LNCAP (cell line): ENCODE results near the gene VGLL4.

Experiments
- TF ChIP-seq, protein P1 (sequence below): fragments of 450-650 bp; IDR thresholded peaks from 2 replicates; pipeline ENCODE4 v1.5.1; 2017; ENCODE audit warnings: mild to moderate bottlenecking

Gene VGLL4

DNA sequence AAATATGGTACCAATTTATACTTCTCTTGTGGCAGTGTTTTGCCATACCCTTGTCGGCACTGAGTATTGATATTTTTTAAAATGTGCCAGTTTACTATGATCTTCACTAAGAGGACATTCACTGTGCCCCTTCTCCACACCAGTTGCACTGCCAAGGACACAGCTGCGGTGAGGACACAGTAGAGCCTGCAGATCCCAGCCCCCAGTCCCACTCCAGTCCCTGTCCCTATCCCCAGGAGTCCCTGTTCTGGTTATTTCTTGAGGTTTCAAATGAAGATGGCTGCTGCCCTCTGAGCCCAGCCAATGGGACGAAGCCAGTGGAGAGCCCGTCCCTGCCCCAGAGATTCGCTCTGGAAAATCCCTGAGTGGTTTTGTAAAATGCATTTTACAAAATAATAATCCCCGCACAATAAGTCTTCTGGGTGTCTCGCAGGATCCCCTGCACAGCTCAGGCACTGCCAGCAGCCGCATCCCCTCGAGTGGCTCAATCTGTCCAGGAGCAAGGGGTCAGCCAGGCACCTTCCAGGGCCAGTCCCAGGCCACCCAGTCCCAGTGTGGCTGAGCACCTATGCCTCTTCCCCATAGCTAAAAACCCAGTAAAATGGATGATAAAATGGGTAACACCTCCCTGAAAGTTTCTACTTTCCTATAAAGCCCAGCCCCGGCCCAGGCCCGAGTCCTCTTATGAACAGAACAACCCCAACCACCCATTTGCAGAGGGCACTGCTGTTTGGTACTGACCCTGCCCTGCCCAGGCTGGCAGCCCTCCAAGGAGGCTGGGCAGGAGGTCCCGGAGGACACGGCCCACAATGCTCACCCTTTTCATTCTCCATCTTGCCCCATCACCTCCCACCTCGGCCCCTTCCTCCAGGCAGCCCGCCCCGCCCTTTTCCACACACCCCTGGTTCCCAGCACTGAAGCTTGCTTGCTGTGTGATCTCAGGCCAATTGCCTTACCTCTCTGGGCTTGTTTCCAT is 91.1 kb downstream of the VGLL4 start:
- TF ChIP-seq, protein P1, sequence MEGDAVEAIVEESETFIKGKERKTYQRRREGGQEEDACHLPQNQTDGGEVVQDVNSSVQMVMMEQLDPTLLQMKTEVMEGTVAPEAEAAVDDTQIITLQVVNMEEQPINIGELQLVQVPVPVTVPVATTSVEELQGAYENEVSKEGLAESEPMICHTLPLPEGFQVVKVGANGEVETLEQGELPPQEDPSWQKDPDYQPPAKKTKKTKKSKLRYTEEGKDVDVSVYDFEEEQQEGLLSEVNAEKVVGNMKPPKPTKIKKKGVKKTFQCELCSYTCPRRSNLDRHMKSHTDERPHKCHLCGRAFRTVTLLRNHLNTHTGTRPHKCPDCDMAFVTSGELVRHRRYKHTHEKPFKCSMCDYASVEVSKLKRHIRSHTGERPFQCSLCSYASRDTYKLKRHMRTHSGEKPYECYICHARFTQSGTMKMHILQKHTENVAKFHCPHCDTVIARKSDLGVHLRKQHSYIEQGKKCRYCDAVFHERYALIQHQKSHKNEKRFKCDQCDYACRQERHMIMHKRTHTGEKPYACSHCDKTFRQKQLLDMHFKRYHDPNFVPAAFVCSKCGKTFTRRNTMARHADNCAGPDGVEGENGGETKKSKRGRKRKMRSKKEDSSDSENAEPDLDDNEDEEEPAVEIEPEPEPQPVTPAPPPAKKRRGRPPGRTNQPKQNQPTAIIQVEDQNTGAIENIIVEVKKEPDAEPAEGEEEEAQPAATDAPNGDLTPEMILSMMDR, result no peak

DNA sequence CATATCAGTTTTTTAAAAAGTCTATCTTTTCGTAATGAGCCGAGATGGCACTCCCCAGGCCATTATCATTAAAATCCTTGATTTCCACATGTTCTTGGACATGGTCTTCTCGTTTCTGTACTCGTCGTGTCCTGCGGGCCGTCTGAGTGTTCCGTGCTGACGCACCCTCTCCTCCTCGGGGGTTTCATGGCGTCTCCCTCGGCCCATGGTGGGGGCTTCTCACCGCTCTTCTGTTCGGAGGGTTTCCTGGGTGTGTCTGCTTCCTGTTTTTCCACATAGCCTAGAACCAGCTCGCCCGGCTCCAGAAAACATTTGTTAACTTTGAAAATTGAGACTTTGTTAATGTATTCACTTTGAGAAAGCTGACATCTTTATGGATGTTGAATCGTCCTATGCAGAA is 92.7 kb downstream of the VGLL4 start:
- TF ChIP-seq, protein P1, result no peak

DNA sequence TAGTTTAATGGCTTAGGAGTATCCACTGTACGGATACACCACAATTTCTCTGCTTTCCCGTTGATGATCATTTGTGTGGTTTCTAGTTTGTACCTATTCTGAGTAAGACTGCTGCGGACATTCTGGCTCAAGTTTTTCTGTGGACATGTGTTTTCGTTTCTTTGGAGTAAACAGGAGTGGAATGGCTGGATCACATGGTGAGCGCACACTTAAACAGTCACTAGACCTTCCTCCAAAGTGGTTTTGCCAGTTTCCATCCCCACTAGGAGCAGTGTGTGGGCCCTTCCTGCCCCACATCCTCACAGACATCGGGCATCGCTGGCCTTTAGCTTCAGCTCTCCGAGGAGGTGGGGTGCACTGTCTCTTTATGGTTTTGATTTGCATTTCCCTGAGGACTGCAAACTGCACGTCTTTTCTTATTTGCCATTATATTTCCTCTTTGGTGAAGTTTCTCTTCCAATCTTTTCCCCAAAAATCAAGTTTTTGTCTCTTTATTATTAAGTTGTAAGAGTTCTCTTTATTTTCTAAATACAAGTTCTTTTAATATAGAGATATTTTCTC is 94.1 kb downstream of the VGLL4 start:
- TF ChIP-seq, protein P1, result no peak

DNA sequence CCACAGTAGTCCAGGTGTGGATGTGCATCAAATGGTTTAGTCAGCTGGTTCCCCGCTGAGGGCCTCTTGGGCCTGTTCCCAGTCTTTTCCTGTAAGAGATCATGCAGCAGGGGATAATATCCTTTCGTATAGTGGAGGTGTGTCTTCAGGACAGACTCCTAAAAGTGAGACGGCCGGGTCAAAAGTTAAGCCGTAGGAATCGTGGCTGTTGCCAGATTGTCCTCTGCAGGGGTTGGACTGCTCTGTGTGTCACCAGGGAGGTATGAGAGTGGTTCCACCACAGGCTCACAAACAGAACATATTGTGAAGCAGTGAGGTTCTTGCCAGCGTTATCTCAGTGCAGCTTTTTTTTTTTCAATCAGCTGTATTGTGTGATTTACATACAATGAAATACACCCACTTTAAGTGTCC is 95.0 kb downstream of the VGLL4 start:
- TF ChIP-seq, protein P1, result no peak

DNA sequence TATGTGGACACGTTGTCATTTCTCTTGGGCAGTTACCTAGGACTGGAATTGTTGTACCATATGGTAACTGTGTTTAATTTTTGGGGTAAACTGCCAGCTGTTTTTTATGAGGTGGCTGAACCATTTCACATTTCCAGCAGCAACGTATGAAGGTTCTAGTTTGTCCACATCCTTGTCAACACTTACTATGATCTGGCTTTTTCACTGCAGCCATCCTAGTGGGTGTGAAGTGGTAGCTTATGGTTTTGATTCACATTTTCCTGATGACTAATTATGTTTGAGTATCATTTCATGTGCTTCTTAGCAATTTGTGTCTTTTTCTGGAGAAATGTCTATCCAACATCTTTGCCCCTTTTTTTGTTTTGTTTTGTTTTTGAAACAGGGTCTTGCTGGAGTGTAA is 96.2 kb downstream of the VGLL4 start:
- TF ChIP-seq, protein P1, result no peak

DNA sequence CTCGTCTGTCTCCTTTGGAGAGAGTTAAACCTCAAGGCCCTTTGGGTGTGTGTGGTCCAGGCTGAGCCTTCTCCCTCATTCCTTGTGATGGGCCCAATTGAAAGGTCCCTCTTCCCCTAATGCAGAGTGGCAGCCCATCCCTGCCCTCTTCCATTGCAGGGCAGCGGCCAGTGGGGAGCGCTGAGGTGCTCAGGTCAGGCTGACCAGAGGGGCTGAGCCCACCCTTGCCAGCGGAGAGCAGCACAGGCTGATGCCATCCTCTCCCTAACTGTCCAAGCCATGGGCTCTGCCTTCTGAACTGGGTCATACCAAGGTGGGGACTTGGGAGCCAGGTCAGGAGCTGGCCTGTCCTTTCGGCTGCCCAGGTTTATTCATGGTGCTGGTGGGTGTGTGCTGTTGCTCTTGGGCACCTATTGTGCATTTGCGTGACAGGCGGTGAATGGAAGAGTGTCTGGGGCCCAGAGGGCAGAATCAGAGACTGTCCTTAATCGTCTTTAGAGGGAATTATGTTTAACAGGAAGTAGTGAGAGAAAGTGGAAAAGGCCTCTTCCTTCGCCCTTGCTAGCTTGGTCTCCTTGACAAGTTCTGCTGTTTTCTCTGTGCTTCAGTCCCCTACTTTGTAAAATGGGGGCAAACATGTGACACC is 96.9 kb downstream of the VGLL4 start:
- TF ChIP-seq, protein P1, result no peak

DNA sequence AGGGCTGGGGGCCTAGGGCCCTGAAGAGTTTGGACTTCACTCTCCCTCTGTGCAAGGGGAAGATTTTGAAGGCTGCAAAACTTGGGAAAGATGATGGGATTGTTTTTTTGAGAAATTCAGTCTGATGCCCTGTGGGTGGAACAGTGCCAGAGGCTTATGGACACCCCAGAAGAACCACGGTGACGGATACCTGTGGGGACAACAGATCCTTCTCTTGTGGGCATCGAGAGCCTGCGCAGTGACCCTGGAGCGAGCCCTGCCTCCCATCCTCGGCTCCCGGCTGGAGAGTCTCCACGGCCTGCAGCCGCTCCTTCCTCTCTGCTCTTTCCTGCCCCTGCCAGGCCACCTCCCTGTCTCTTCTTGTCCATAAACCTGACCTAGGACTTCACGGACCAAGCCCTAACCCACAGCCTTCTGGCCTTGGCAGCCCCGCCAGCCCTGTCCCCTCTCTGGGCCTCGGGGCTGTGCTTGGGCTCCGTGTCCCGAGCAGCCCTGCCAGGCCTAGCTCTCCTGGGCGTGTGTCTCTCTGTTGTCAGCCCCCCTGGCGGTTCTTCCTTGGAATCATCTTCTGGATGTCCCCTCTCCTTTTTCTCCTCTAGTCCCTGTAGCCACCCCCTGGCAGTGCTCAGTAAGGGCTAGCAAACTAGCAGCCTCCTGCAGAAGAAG is 98.4 kb downstream of the VGLL4 start:
- TF ChIP-seq, protein P1, result no peak
